GM12891 (cell line): Measurements from ENCODE around the gene LAMB4.
"Not testable (repeated sequence)": the region's sequence is repeated elsewhere in the genome, so short reads cannot be mapped to it uniquely, and the experiment has no call there.

Experiments used
- DNase-seq: peaks from one replicate; pipeline ENCODE4 v3.0.0; 2011; ENCODE audit warnings: low spot score; ENCODE audit not compliant: insufficient read length
- FAIRE-seq: peaks from 2 replicates; lab custom pipeline; 2011; peaks lifted over from hg19 to GRCh38; lab: Jason Lieb, UNC
- PAX5 ChIP-seq: IDR thresholded peaks from 2 replicates; pipeline ENCODE4 v1.6.1; 2011; ENCODE audit warnings: low read length, moderate library complexity, mild to moderate bottlenecking; ENCODE audit not compliant: insufficient read depth, severe bottlenecking
- POLR2A ChIP-seq: IDR thresholded peaks from 2 replicates; pipeline ENCODE4 v1.6.1; 2011; ENCODE audit warnings: low read depth, low read length, control low read depth
- POLR2AphosphoS5 ChIP-seq: IDR thresholded peaks from 2 replicates; pipeline ENCODE4 v1.6.1; 2011; ENCODE audit warnings: low read depth, low read length, control low read depth
- POU2F2 ChIP-seq: IDR thresholded peaks from 2 replicates; pipeline ENCODE4 v1.6.1; 2011; ENCODE audit warnings: low read depth, mild to moderate bottlenecking, control low read depth, low read length, moderate library complexity
- SPI1 ChIP-seq: IDR thresholded peaks from 2 replicates; pipeline ENCODE4 v1.6.1; 2011; ENCODE audit warnings: low read depth, low read length, control low read depth
- TAF1 ChIP-seq: IDR thresholded peaks from 2 replicates; pipeline ENCODE4 v1.6.1; 2011; ENCODE audit warnings: low read depth, low read length, control low read depth

The LAMB4 gene

DNA sequence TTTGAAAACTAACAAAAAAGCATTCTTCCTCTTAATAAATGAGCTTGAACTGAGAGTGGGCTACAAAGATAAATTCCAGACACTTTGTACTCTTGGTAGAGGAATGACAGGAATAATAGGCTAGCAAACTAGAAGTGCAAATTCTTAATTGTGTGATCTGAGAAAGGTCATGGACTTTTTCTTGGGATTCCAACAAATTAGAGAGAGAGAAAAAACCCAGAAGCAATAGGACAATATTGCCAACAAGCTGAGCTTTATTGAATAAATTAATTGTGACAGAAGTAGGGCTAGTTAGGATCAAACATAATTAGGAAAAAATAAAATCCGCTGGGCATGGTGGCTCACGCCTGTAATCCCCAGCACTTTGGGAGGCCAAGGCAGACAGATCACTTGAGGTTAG is 85.8 kb downstream of the LAMB4 start:
- no peak for FAIRE-seq
- no peak for TF ChIP-seq POLR2A
- no peak for TF ChIP-seq PAX5
- TF ChIP-seq POU2F2, result no peak
- DNase-seq, result no peak

DNA sequence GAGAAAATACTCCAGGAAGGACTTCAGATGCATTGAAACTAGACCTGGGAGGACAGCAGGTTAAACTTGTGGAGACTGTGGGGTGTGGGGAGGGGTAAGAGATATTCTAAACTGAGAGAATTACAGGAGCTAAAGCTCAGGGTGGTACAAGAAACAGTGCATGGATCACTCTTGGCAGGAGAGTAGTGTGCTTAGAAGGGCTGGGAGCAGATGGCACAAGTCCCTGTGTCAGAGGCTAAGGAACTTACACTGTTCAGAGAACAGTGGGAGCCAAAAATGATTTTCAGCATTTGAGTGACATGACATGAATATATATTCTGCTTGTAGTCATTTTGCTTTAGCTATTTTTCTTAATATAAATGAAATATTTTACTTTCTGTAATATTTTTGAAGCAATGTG is 91.2 kb downstream of the LAMB4 start:
- FAIRE-seq (no peak), DNase-seq (no peak)
- TF ChIP-seq POLR2AphosphoS5, result no peak
- no peak for TF ChIP-seq POU2F2
- TF ChIP-seq POLR2A, result no peak
- no peak for TF ChIP-seq TAF1
- TF ChIP-seq PAX5, result no peak
- no peak for TF ChIP-seq SPI1

DNA sequence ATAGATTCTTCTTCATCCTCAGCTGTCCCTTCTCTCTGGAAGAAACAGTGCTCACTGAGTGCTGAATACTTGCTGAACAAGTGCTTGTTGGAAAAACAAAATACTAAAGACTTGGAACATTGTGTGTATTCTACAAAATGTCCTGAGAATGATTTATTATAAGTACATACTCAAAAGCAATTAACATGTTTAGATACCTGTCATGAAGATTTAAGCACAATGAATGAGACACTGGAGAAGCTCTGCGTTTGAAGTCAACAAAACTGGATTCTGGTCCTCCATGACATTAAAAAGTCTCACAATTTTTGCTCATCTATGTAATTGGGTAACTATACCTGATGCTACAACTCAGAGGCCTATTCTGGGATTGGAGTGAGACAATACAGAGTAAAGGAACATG is 92.4 kb downstream of the LAMB4 start:
- FAIRE-seq, result no peak

DNA sequence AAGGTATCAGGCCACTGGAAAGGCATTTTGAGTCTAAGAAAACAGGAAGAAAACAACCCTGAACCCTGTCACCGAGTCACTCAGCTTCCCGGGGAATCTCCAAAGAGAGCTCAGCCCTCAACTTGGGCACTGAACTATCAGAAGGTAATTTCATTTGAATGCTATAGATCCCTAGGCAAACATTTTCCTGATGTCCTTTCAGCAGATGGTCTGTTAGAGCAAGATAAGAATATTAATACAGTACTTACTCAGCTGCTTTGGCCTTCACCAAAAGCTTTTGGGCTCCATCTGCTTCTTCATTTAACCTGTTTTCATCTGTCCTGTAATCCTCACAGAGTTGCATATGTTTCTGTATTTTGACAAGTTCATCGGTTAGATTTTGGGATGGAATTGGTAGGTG is 93.0 kb downstream of the LAMB4 start:
- DNase-seq (no peak), FAIRE-seq (no peak)
- TF ChIP-seq TAF1, result no peak
- no peak for TF ChIP-seq PAX5

More for the DNA sequence above, 92.4 kb downstream of the LAMB4 start:
- DNase-seq, result no peak
- TF ChIP-seq SPI1 (no peak), POU2F2 (no peak), PAX5 (no peak), POLR2A (no peak), POLR2AphosphoS5 (no peak), TAF1 (no peak)

DNA sequence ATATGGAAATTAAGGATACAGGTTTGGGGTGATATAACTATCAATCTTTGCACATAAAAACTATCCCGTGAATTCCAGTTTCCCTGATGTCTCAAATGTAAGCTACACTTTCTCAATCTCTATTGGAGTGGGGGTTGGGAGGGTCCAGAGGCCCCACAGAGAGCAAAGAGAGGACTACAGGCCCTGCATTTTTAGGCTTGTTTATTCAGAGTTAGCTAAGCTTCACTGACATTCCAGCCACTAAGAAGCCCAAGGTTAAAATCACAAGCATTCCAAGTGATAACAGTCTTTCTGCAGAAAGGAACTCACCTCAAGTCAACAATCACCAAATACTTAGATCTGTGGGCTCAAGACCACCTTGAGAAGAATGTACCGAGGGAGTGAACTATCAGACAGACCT is 95.6 kb downstream of the LAMB4 start:
- FAIRE-seq, result no peak
- no peak for DNase-seq
- TF ChIP-seq POU2F2, result no peak
- no peak for TF ChIP-seq POLR2A
- TF ChIP-seq PAX5, result no peak
- TF ChIP-seq TAF1, result no peak
- no peak for TF ChIP-seq POLR2AphosphoS5
- TF ChIP-seq SPI1, result no peak

DNA sequence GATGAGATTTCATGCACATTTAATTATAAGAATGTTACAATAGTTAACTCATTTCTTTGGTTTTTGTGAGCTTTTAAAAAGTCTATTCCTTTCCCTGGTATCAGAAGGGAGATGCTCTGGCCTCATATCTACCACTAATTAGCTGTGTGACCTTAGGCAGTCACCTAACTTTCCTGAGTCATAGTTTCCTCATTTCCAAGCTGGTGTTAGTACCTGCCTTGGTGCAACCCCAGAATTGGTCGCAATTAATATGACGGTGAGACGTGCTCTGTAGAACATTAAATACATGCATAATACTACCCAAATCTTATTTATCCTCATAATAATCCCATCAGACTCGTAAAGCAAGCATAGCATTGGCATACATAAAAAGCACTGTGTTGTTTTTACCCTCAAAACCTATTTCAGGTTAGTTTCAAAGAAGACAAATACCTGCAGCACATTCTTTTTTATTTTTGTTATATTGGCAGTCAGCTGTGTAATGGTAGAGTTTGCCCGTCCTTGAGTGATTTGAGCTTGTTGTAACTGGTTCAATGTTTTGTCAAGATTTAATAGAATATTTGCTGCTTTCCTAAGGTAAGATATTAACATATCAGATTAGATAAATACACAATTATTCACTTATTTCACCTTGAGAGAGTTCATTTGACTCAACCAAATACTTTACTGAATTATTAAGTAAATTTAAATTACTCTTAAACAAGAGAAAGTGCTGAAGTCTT is 96.2 kb downstream of the LAMB4 start:
- no peak for FAIRE-seq
- no peak for DNase-seq
- TF ChIP-seq POLR2A (no peak), SPI1 (no peak), TAF1 (no peak), PAX5 (no peak), POU2F2 (no peak), POLR2AphosphoS5 (no peak)

DNA sequence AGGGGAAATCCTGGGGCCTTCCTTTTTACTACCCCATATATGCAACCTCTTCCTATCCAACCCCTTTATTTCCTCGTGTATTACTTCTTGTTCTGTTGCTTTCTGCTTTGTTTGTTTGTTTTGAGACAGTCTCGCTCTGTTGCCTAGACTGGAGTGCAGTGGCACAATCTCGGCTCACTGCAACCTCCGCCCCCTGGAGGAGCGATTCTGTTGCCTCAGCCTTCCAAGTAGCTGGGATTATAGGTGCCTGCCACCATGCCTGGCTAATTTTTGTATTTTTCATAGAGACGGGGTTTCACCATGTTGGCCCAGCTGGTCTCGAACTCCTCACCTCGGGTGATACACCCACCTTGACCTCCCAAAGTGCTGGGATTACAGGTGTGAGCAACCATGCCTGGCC is 96.9 kb downstream of the LAMB4 start:
- not testable (repeated sequence) for FAIRE-seq

DNA sequence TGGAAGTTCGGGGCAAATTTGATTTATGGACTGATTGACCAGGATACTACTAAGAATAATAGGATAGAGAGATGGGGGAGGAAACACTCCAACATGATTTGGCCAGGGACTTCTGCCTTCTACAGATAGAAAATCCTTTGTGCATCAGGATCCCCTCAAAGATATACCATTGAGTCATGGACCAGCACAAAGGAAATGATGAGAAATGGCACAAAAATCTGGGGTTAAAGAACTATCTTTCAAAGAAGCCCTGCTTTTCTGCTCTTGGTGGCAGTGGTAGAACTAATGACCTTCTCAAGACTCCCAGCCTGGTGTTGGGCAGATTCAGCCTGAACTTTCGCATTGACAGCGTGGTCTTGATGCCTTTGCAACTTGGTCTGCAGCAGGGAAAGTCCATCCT is 99.6 kb downstream of the LAMB4 start:
- no peak for DNase-seq
- no peak for FAIRE-seq
- no peak for TF ChIP-seq SPI1
- TF ChIP-seq POU2F2, result no peak
- no peak for TF ChIP-seq PAX5
- no peak for TF ChIP-seq TAF1
- no peak for TF ChIP-seq POLR2AphosphoS5
- TF ChIP-seq POLR2A, result no peak

More for the DNA sequence above, 96.9 kb downstream of the LAMB4 start:
- DNase-seq, result not testable (repeated sequence)

DNA sequence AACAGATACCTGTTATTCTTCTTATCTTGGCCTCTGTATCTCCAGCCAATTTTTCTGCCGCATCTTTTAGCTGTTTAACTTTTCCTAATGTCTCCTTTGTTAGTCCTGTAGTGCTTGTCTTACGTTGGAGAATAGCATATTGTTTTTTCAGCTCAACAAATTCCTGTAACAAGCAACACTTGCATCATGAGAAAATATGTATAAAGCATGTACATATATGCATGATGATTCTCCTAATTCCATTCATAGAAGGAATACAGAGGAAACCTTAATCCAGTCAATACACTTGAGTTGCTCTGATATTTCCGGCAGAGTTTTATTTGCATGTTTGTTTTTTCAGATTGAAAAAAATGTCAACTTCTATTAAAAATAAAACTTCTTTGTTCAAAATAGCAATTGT is 101.1 kb downstream of the LAMB4 start:
- FAIRE-seq (no peak), DNase-seq (no peak)
- TF ChIP-seq SPI1 (no peak), POU2F2 (no peak), PAX5 (no peak)

DNA sequence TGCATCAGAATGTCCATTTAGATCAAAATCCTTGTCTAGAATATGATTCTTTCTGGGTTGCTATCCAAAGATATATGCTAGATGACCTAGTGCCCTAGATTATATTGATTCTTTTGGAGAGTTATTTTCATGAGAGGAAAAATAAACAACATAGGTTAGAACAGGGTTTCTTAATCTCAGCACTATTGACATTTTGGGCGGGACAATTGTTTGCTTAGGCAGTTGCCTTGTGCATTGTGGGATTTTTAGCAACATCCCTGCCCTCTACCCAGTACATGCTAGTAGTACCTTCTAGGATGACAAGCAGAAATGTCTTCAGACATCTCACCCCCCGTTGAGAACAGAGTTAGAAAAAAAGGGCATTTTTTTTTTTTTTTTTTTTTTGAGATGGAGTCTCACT is 102.0 kb downstream of the LAMB4 start:
- FAIRE-seq (no peak), DNase-seq (no peak)
- TF ChIP-seq POU2F2 (no peak), PAX5 (no peak), TAF1 (no peak), POLR2A (no peak), POLR2AphosphoS5 (no peak), SPI1 (no peak)
